GM12892 (cell line): ENCODE results near the gene HSD11B1.

Source experiments
- DNase-seq: peaks from one replicate; pipeline ENCODE4 v3.0.0; 2011; ENCODE audit not compliant: insufficient read length
- FAIRE-seq: peaks from 2 replicates; lab custom pipeline; 2011; peaks lifted over from hg19 to GRCh38; lab: Jason Lieb, UNC
- POLR2A ChIP-seq: IDR thresholded peaks from 2 replicates; pipeline ENCODE4 v1.6.1; 2011; ENCODE audit warnings: low read depth, low read length, control low read depth
- POLR2AphosphoS5 ChIP-seq: IDR thresholded peaks from 2 replicates; pipeline ENCODE4 v1.6.1; 2011; ENCODE audit warnings: low read depth, low read length, control low read depth
- TAF1 ChIP-seq: IDR thresholded peaks from 2 replicates; pipeline ENCODE4 v1.6.1; 2011; ENCODE audit warnings: low read depth, mild to moderate bottlenecking, control low read depth, low read length, borderline replicate concordance

HSD11B1 gene

GRCh38 chr1:209748620-209749019 is 44.0 kb downstream of the HSD11B1 start:
- DNase-seq (no peak), FAIRE-seq (no peak)
- TF ChIP-seq TAF1: no peak
- TF ChIP-seq POLR2AphosphoS5: no peak
- no peak for TF ChIP-seq POLR2A

DNA sequence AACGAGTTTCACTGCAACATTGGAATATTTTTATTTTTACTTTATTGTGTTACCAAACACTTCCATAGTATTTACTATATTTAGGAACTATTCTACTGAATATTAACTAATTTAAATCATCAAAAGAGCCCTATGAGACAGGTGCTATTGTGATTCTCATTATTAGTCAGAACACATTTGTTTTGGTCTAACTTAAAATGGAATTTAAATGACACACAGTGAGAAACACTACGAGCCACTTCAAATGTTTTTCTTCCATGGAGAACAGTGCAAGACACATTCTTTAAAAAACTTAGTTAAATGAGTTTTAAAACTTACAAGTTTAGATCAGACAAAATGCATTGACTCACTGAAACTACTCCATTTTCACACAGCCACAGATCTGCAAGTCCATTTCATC is 44.6 kb downstream of the HSD11B1 start:
- TF ChIP-seq POLR2AphosphoS5: no peak
- no peak for TF ChIP-seq TAF1
- no peak for TF ChIP-seq POLR2A
- FAIRE-seq (no peak), DNase-seq (no peak)

- TF ChIP-seq POLR2A: no peak
- no peak for TF ChIP-seq TAF1
- no peak for TF ChIP-seq POLR2AphosphoS5
- DNase-seq: no peak
- FAIRE-seq: no peak
Observed at GRCh38 chr1:209749670-209750323, 45.2 kb downstream of the HSD11B1 start.

DNA sequence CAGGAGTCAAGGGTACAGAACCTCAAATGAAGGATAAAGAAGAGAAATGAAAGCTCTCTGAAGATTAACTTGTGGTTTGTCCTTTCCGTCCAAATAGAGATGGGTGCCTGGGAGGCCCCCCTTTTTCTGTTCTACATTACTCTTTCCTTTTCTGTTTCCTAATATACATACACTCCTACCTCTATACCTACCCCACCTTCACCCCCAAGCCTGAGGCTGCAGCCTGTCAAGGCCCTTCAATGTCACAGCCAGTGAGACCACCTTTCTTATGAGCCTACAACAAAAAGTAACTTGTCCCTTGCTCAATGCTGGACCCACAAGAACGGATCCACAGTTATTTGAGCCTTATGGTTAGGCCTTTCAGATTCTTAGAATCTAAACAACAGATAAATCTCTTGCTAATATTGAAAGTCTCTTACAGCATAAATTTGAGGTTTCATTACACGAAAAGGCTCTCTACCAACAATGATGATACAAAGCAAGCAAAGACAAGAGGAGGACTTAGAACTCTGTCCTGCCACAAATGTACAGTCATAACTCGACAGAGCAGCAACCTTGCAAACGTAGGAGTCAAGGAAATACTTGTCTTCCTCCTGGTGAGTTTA is 47.1 kb downstream of the HSD11B1 start:
- FAIRE-seq (peak; percentile 91), DNase-seq (no peak)
- TF ChIP-seq TAF1 (no peak), POLR2AphosphoS5 (0 out of 2 replicates have a peak, but pooled peaks have one; percentile 36)

- DNase-seq: no peak
- TF ChIP-seq POLR2AphosphoS5: no peak
- TF ChIP-seq POLR2A: no peak
- TF ChIP-seq TAF1: no peak
- peak; percentile 33 for FAIRE-seq
Observed at GRCh38 chr1:209752890-209753289, 48.2 kb downstream of the HSD11B1 start.

- DNase-seq: no peak
- TF ChIP-seq POLR2AphosphoS5 (no peak), TAF1 (no peak), POLR2A (no peak)
- FAIRE-seq: peak; percentile 54
Observed at GRCh38 chr1:209755256-209755655, 50.6 kb downstream of the HSD11B1 start.

- TF ChIP-seq POLR2AphosphoS5 (peak; percentile 88), POLR2A (peak; percentile 92), TAF1 (peak; percentile 78; the same call in 1 of the 2 replicates)
- peak; percentile 88 for FAIRE-seq
- peak; percentile 57 for DNase-seq
Observed at GRCh38 chr1:209755926-209756614, 51.4 kb downstream of the HSD11B1 start, which contains the start of gene TRAF3IP3. Gene TRAF3IP3 (plus strand): TSS chr1:209756053. CDS start chr1:209760040, 3,987 bp downstream.

DNA sequence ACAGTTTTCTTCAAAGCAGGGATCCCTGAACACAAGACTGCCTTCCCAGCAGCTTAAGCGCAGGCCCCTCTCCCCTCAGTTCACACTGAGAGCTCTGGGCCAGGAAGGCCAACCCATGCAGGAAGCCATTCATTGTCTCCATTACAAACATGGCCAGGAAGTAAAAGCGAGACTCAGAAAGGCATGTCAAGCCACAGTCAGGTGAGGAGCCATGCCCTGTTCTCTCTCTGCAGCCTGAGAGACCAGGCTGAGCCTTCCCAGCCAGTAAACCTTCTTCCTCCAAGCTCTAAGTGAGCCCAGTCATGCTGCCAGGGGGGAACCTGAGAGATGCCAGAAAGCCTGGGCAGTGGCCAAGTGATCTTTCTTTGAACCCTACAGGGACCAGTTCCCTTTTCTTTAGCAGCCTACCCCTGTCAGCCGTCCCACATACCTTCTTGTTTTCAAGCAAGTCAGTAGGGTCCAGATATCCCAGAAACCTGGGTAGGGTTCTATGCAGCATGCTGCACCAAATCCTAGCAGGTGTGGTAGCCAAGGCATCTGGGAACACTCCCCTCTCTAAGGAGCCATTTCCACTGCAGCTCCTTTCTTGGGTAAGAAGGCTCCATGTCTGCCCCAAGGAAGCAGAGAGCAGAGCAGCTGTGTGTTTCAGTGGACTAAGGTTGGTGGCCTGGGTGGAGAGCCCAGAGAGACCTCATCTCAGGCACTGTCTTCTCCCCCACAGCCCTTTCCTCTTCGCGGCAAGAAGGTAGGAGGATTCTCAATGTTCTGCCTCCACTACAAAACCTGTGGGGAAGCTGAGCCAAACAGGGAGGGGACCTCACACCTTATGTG is 52.2 kb downstream of the HSD11B1 start:
- peak; percentile 83 for FAIRE-seq

DNA sequence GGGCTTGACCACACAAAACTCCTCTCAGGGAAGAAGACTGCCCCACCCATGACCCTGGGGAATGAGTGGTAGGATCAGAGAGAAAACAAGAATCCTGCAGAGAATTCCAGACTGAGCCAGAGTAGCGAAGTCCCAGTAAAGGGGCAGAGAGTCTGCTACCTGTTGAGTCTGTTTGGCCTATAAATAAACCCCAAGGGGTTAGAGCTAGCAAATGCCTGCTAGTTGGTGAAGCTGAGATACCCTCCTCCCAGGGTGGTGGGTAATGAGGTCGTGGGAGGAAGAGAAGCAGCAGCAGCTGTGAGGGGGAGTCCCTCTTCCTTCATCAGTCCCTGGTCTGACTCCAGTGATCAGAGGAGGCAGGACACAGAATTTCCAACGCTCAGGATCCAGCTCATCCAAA is 53.8 kb downstream of the HSD11B1 start:
- FAIRE-seq: no peak
- DNase-seq: no peak
- TF ChIP-seq POLR2A (no peak), TAF1 (no peak), POLR2AphosphoS5 (no peak)

More for the DNA sequence above, 52.2 kb downstream of the HSD11B1 start:
- no peak for DNase-seq
- peak; percentile 47; the same call in 1 of the 2 replicates for TF ChIP-seq POLR2AphosphoS5
- TF ChIP-seq POLR2A: 0 out of 2 replicates have a peak, but pooled peaks have one; percentile 32
- no peak for TF ChIP-seq TAF1

DNA sequence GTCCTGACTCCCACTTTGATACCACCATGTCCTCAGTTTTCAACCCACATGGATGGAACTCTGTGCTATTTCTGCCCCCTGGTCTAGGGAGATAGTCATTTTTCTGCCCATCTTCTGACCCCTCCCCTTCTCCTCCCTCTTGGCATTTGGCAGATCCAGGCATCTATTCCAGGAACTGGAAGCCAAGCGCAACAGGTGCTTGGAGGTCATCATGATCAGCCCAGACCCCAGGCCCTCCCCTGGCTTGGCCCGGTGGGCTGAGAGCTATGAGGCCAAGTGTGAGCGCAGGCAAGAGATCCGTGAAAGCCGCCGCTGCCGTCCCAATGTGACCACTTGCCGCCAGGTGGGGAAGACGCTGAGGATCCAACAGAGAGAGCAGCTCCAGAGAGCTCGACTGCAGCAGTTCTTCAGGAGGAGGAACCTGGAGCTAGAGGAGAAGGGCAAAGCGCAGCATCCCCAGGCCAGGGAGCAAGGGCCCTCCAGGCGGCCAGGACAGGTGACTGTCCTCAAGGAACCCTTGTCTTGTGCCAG is 55.2 kb downstream of the HSD11B1 start:
- DNase-seq (no peak), FAIRE-seq (no peak)
- no peak for TF ChIP-seq POLR2AphosphoS5
- no peak for TF ChIP-seq TAF1
- TF ChIP-seq POLR2A: no peak

GRCh38 chr1:209761011-209761635 is 56.5 kb downstream of the HSD11B1 start:
- TF ChIP-seq POLR2A: no peak
- no peak for TF ChIP-seq POLR2AphosphoS5
- no peak for TF ChIP-seq TAF1
- FAIRE-seq: no peak
- DNase-seq: no peak
